Measurements from ENCODE around the gene STXBP5.

Gene STXBP5

GRCh38 chr6:147382945-147383554 lies 178.8 kb downstream of the STXBP5 start:
- TF ChIP-seq Cebpa-rat (IDR thresholded peaks at IDR 0.05), result no peak
- Histone ChIP-seq H3K27ac (no peak overlapping the region), H3K27me3 (no peaks in the 10 kb centered on the region), H4K20me1 (no peaks in the 10 kb centered on the region), H3K36me3 (peaks cover 6 to 44% (median 26%) of the 10 kb centered on the region in 11 experiments; a peak in 20 of 22 replicates), H3K4me2 (no peak overlapping the region), H3K9ac (no peak overlapping the region), H3K4me1 (no peaks in the 10 kb centered on the region), H3K9me3 (replicated peaks in 1 of 11) (peaks cover 14 to 27% (median 18%) of the 10 kb centered on the region in 11 experiments; a peak in 20 of 22 replicates), H3K4me3 (no peak overlapping the region)

- Histone ChIP-seq H3K4me1 (no peaks in the 10 kb centered on the region), H3K9ac (no peak overlapping the region), H4K20me1 (no peaks in the 10 kb centered on the region), H3K27ac (no peak overlapping the region), H3K27me3 (no peaks in the 10 kb centered on the region), H3K9me3 (replicated peaks in 1 of 11) (peaks cover 10 to 23% (median 15%) of the 10 kb centered on the region in 11 experiments; a peak in 20 of 22 replicates), H3K4me3 (no peak overlapping the region), H3K36me3 (peaks cover 6 to 40% (median 22%) of the 10 kb centered on the region in 11 experiments; a peak in 20 of 22 replicates), H3K4me2 (no peak overlapping the region)
- TF ChIP-seq Cebpa-rat (IDR thresholded peaks at IDR 0.05), result no peak
Measured at GRCh38 chr6:147384029-147384428, 179.8 kb downstream of the STXBP5 start.

DNA sequence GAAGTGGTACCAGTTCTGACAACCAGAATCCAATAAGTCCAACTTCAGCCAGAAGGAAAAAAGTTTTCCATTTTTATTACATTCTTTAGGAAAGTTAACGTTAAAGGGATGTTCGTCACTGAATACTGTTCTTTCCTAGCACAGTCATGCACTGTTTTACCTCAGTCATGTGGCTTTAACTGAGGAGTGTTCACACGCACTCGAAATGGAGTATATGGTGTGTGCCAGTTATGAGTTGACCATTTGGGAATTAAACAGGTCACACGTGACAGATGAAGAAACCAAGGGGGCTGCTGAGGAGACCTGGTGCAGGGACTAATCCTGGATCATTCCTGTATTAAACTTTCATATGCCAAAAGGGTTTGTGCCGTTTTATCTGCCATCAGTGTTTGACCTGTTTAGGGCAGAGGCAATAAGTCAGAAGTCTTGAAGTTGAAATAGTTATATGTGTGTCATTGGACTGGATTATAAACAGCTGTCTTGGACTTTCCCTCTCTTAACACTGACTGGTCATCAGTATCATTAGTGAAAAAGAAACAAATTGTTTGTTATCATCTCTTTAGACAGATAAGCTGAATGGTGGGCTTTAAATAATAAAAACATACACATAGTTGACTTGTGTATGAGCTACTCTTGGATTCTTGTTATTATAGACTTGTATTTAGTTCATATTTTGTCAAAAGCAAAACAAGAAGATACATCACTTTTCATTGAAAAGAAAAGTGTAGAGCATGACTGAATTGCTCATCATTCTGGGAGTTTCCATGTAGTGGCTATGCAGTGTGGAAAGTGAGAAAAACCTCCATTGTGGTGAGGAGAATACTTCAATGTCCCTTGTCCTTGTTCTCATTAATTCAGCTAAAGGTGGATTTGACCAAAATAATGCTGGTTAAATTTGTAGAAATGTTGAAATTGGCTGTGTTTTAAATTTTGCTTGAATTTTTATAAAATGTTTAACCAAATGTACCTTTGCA lies 180.8 kb downstream of the STXBP5 start:
- no peak overlapping the region for H3K4me3 ChIP-seq
- H4K20me1 ChIP-seq, result no peaks in the 10 kb centered on the region
- no peak for TF ChIP-seq Cebpa-rat (IDR thresholded peaks at IDR 0.05)
- no peaks in the 10 kb centered on the region for H3K27me3 ChIP-seq
- peaks cover 5 to 33% (median 16%) of the 10 kb centered on the region in 11 experiments; a peak in 20 of 22 replicates for H3K36me3 ChIP-seq
- peaks cover 9 to 15% (median 11%) of the 10 kb centered on the region in 11 experiments; a peak in 19 of 22 replicates for H3K9me3 ChIP-seq (replicated peaks in 1 of 11)
- no peak overlapping the region for H3K9ac ChIP-seq
- no peak overlapping the region for H3K27ac ChIP-seq
- H3K4me2 ChIP-seq, result no peak overlapping the region
- H3K4me1 ChIP-seq, result no peaks in the 10 kb centered on the region

- Histone ChIP-seq H3K9ac (no peak overlapping the region), H3K36me3 (peaks cover 0 to 14% (median 4%) of the 10 kb centered on the region in 11 experiments; a peak in 7 of 22 replicates), H4K20me1 (no peaks in the 10 kb centered on the region), H3K4me1 (no peaks in the 10 kb centered on the region), H3K4me3 (no peak overlapping the region), H3K27me3 (no peaks in the 10 kb centered on the region), H3K27ac (no peak overlapping the region), H3K9me3 (replicated peaks in 1 of 11) (no peaks in the 10 kb centered on the region), H3K4me2 (no peak overlapping the region)
- TF ChIP-seq Cebpa-rat (IDR thresholded peaks at IDR 0.05), result no peak
Measured at GRCh38 chr6:147389463-147389862, 185.2 kb downstream of the STXBP5 start.

- Histone ChIP-seq H3K4me1 (no peaks in the 10 kb centered on the region), H3K9ac (no peak overlapping the region), H3K27ac (no peak overlapping the region), H3K36me3 (no peaks in the 10 kb centered on the region), H4K20me1 (no peaks in the 10 kb centered on the region), H3K4me3 (no peak overlapping the region), H3K27me3 (no peaks in the 10 kb centered on the region), H3K4me2 (no peak overlapping the region), H3K9me3 (replicated peaks in 1 of 11) (no peaks in the 10 kb centered on the region)
- no peak for TF ChIP-seq Cebpa-rat (IDR thresholded peaks at IDR 0.05)
Measured at GRCh38 chr6:147390909-147391536, 186.8 kb downstream of the STXBP5 start.

DNA sequence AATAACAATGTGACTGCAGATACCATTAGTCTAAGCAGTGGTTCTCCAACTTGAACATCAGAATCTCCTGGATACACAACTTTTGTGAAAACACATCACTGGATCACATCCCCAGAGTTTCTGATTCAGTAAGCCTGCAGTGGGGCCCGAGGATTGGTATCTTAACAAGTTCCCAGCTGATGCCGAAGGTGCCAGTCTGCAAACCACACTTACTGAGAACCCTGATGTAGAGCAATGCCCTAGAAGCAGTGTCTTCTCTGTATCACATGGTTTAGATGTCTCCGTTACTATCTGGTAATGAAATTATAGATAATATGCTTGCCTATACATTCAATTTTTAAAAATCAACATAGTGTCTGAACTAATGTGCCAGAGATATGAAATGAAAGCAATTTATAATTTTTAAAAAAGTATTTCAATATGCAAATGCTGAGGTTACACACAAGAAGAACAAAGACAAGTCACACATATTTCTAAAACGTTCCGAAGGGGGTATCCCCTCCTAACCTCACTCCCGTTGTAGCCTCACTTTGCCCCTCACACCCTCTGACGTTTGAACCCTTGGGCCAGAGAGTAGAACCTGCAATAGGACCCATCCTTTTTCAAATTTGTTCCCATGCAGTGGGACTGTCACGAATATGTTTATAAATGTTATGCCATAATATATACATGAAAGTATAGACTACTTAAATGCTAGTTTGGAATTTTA lies 188.9 kb downstream of the STXBP5 start:
- H3K4me2 ChIP-seq, result no peak overlapping the region
- H3K4me1 ChIP-seq, result no peaks in the 10 kb centered on the region
- no peak overlapping the region for H3K9ac ChIP-seq
- no peak overlapping the region for H3K4me3 ChIP-seq
- no peaks in the 10 kb centered on the region for H3K27me3 ChIP-seq
- TF ChIP-seq Cebpa-rat (IDR thresholded peaks at IDR 0.05), result no peak
- H3K9me3 ChIP-seq (replicated peaks in 1 of 11), result no peaks in the 10 kb centered on the region
- H3K27ac ChIP-seq, result no peak overlapping the region
- H4K20me1 ChIP-seq, result no peaks in the 10 kb centered on the region
- H3K36me3 ChIP-seq, result no peaks in the 10 kb centered on the region

- H3K4me3 ChIP-seq, result no peak overlapping the region
- H3K27me3 ChIP-seq, result no peaks in the 10 kb centered on the region
Measured at GRCh38 chr6:147395158-147395557, 190.9 kb downstream of the STXBP5 start.

GRCh38 chr6:147397306-147397705 lies 193.1 kb downstream of the STXBP5 start:
- no peak for TF ChIP-seq Cebpa-rat (IDR thresholded peaks at IDR 0.05)
- no peak overlapping the region for H3K9ac ChIP-seq
- H3K4me3 ChIP-seq, result no peak overlapping the region

More at GRCh38 chr6:147395158-147395557, 190.9 kb downstream of the STXBP5 start:
- Histone ChIP-seq H3K27ac (no peak overlapping the region), H3K4me2 (no peak overlapping the region), H3K36me3 (no peaks in the 10 kb centered on the region), H3K4me1 (no peaks in the 10 kb centered on the region), H4K20me1 (no peaks in the 10 kb centered on the region), H3K9me3 (replicated peaks in 1 of 11) (peaks cover 2 to 7% (median 4%) of the 10 kb centered on the region in 11 experiments; a peak in 20 of 22 replicates), H3K9ac (no peak overlapping the region)
- no peak for TF ChIP-seq Cebpa-rat (IDR thresholded peaks at IDR 0.05)

More at GRCh38 chr6:147397306-147397705, 193.1 kb downstream of the STXBP5 start:
- H3K27me3 ChIP-seq, result no peaks in the 10 kb centered on the region
- no peak overlapping the region for H3K27ac ChIP-seq
- H4K20me1 ChIP-seq, result no peaks in the 10 kb centered on the region
- peaks cover 22 to 28% (median 25%) of the 10 kb centered on the region in 11 experiments for H3K9me3 ChIP-seq (replicated peaks in 1 of 11)
- H3K36me3 ChIP-seq, result no peaks in the 10 kb centered on the region; a peak in 1 of 22 replicates
- no peak overlapping the region for H3K4me2 ChIP-seq
- no peaks in the 10 kb centered on the region for H3K4me1 ChIP-seq

Measured in BLaER1 treated with 17β-estradiol and CSF1 and Interleukin-3, amounts not matched to agents 10 nM and 100 nM (cell line).